ENCODE measurements around the gene COX19. TPM values are rescaled to one million over a fixed set of nuclear protein-coding genes. Genes with fewer than 3 reads are reported as not detected.

COX19 gene
- total RNA-seq, 4 donors from 2014 or later: 2.6 to 32.5 (median 20.1) TPM

DNA sequence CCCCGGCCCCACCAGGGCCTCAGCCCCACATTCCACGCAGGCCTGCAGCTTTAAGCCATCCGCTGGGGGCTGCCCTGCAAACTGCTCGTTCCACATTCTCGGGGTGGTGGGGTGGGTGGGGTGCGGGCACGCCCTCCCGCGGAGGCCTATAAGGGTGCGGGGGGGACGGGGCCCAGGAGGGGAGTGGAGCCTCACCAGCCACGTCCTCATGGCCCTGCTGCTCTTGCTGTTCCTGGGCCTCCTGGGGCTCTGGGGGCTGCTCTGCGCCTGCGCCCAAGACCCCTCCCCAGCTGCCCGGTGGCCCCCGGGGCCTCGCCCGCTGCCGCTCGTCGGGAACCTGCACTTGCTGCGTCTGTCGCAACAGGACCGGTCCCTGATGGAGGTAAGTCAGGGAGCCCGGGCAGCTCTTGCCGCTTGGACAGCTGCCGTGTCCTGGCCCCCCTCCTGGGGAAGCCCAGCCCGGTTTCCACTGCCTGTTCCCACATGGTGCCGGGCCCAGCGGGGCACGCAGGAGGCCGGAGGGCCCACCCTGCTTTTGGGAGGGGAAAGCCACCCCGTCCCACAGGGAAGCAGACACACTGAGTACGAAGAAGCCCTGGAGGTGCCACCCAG is 7.8 kb upstream of the COX19 start, which contains the start of gene CYP2W1:
Gene CYP2W1 (plus strand): TSS at position 178 of the 612 bp plus-strand sequence. CDS start 31 bp downstream, at position 209.
- no peaks in the 10 kb centered on the region for H3K9me3 ChIP-seq
- H3K4me3 ChIP-seq: no peak within 1 kb of the TSS
- peaks cover 4 to 23% of the 10 kb centered on the region in 2 donors for H3K27me3 ChIP-seq
- no peak for DNase-seq
- intact Hi-C loops (cut with DNase I; ENCODE audit: low total_unique reads): no loop called here
- H3K27ac ChIP-seq: no peak within 1 kb of the TSS
- H3K36me3 ChIP-seq: no peaks in the 10 kb centered on the region
- TF ChIP-seq CTCF (IDR thresholded peaks at IDR 0.05): no peak
- no peak for TF ChIP-seq POLR2A (IDR thresholded peaks at IDR 0.05)
- no peaks in the 10 kb centered on the region for H3K4me1 ChIP-seq

DNA sequence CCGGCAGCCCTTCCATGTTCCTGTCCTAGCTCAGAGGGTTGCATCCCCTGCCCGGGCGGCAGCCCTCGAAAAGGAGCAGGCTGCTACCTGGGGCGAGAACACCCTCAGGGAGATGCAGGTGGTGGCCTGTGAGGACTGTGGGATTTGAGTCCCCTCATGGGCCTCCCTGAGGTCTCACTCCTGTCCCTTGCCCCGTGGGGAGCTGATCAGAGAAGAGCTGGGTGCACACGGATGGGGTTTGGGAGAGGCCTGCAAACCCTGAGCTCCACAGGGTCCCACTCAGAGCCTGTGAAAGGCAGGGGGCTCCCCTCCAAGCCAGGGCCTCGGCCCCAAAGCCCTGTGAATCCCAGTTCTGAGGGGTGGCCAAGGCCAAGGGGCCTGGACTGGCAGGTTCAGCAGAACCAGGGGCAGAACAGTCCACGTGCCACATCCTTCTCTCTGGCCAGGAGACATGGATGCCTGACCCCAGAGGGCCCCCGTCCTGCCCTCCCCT is 7.2 kb upstream of the COX19 start:
- no peaks in the 10 kb centered on the region for H3K9me3 ChIP-seq
- no peak for DNase-seq
- H3K27ac ChIP-seq: no peak overlapping the region
- TF ChIP-seq CTCF (IDR thresholded peaks at IDR 0.05) (no peak), POLR2A (IDR thresholded peaks at IDR 0.05) (no peak)
- H3K4me3 ChIP-seq: no peak overlapping the region
- peaks cover 4 to 19% of the 10 kb centered on the region in 2 donors for H3K27me3 ChIP-seq
- H3K36me3 ChIP-seq: no peaks in the 10 kb centered on the region
- no peaks in the 10 kb centered on the region for H3K4me1 ChIP-seq
- intact Hi-C loops (cut with DNase I; ENCODE audit: low total_unique reads): no loop called here

GRCh38 chr7:981793-982510 is 6.6 kb upstream of the COX19 start:
- intact Hi-C loops (cut with DNase I; ENCODE audit: low total_unique reads): no loop called here
- no peak for TF ChIP-seq CTCF (IDR thresholded peaks at IDR 0.05)
- TF ChIP-seq POLR2A (IDR thresholded peaks at IDR 0.05): no peak
- DNase-seq: no peak
- Histone ChIP-seq H3K4me1 (no peaks in the 10 kb centered on the region), H3K4me3 (no peak overlapping the region), H3K9me3 (no peaks in the 10 kb centered on the region), H3K36me3 (no peaks in the 10 kb centered on the region), H3K27ac (no peak overlapping the region), H3K27me3 (peaks cover 4 to 15% of the 10 kb centered on the region in 2 donors)

DNA sequence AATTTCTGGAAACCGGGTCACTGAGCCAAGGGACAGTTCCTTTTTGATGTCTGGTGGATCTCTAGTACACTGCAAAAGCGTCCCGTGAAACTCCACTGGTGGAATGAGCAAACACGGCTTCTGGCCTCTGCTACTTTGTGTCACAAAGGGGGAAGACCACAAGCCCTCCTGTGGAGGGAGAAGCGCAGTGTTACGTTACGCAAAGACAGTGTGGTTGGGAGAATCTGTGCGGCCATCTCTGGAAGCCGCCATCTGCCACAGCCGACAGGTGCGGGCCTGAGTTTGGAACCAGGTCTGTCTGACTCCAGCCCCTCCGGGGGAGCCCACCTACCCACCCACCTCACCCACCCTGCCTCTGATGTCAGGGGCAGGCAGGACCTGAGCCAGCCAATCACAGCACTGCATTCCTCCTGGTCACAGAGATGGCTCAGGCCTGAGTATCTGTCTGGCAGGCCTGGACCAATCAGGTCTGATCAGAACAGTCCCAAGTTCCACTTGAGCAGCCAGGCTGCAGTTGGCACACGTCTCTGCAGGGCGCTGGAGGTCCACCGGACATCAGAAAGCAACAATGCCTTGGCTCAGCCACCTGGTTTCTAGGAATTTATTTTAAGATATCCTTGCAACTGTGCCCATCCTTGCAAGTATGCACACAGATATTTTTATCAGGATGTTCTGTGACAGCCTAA is 4.7 kb upstream of the COX19 start:
- Histone ChIP-seq H3K36me3 (no peaks in the 10 kb centered on the region), H3K27me3 (peaks cover 4 to 12% of the 10 kb centered on the region in 2 donors), H3K27ac (no peak overlapping the region), H3K9me3 (no peaks in the 10 kb centered on the region), H3K4me3 (no peak overlapping the region), H3K4me1 (no peaks in the 10 kb centered on the region)
- intact Hi-C loops (cut with DNase I; ENCODE audit: low total_unique reads): no loop called here
- TF ChIP-seq POLR2A (IDR thresholded peaks at IDR 0.05) (no peak), CTCF (IDR thresholded peaks at IDR 0.05) (no peak)
- no peak for DNase-seq

DNA sequence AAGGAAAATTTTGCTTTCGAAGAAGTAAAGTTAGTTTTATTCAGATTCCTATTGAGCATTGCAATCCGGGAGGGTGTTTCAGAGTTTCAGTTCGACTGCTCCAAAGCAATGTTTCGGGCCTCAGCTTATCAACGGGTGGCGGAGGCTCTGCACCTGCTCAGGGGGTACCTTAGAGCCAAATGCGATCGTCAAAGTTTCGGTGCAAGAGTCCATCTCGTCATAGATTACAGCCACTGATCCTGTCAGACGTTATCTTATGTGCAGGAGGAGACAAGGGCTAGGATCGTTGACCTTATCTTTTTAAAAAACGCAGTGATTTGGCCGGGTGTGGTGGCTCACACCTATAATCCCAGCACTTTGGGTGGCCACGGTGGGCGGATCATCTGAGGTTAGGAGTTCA is 3.8 kb upstream of the COX19 start:
- intact Hi-C loops (cut with DNase I; ENCODE audit: low total_unique reads): no loop called here
- DNase-seq: no peak
- H3K9me3 ChIP-seq: no peaks in the 10 kb centered on the region
- H3K27ac ChIP-seq: no peak overlapping the region
- TF ChIP-seq POLR2A (IDR thresholded peaks at IDR 0.05) (no peak), CTCF (IDR thresholded peaks at IDR 0.05) (no peak)
- H3K27me3 ChIP-seq: peaks cover 4 to 8% of the 10 kb centered on the region in 2 donors
- no peaks in the 10 kb centered on the region for H3K36me3 ChIP-seq
- no peaks in the 10 kb centered on the region for H3K4me1 ChIP-seq
- H3K4me3 ChIP-seq: no peak overlapping the region

Data from uterus (tissue), 4 donors.